T-helper 1 cell treated with Interleukin-12 subunit alpha and Interleukin-12 subunit beta and Interleukin-4 antibody, amounts not matched to agents 30 μg/mL and 1 μg/mL, for 36 hours (primary cell): Measurements from ENCODE around the gene HSBP1.

Experiments
- H3K27ac Mint-ChIP-seq: one replicate; pipeline ENCODE4 v1.8.0; 2021; ENCODE audit warnings: mild to moderate bottlenecking, mixed read lengths
- H3K27me3 Mint-ChIP-seq: one replicate; pipeline ENCODE4 v1.8.0; 2021; ENCODE audit warnings: low read depth, mixed read lengths
- H3K36me3 Mint-ChIP-seq: one replicate; pipeline ENCODE4 v1.8.0; 2021; ENCODE audit warnings: low read depth, mixed read lengths
- H3K4me1 Mint-ChIP-seq: one replicate; pipeline ENCODE4 v1.8.0; 2021; ENCODE audit warnings: low read depth, mixed read lengths
- H3K4me3 Mint-ChIP-seq: one replicate; pipeline ENCODE4 v1.8.0; 2021; ENCODE audit warnings: mild to moderate bottlenecking, moderate library complexity, mixed read lengths
- H3K9me3 Mint-ChIP-seq: one replicate; pipeline ENCODE4 v1.8.0; 2021; ENCODE audit warnings: mixed read lengths

HSBP1 gene

DNA sequence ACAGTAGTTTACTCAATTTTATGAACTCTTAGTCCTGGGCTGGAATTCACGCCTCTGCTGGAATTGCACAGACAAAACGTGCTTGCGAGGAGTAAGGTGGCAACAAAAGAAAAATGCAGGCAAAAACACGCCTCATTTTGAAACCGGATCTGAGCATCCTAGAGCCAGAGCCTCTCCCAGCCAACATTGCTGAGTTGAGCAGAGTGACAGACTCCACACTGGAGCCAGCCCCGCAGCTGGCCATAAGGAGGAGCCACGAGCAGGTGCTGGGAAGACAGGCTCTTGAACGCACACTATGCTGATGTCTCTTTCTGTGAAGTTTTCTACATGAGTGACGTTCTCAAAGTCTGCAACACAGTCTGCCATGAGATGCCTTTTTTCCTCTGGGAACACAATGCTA is 14.6 kb upstream of the HSBP1 start:
- H3K9me3 Mint-ChIP-seq, result no peaks in the 10 kb centered on the region
- H3K4me3 Mint-ChIP-seq, result no peak overlapping the region
- no peaks in the 10 kb centered on the region for H3K36me3 Mint-ChIP-seq
- peaks cover 4% of the 10 kb centered on the region for H3K4me1 Mint-ChIP-seq
- H3K27me3 Mint-ChIP-seq, result no peaks in the 10 kb centered on the region
- H3K27ac Mint-ChIP-seq, result no peak overlapping the region

- H3K36me3 Mint-ChIP-seq, result no peaks in the 10 kb centered on the region
- H3K27me3 Mint-ChIP-seq, result peaks cover 5% of the 10 kb centered on the region
- H3K9me3 Mint-ChIP-seq, result no peaks in the 10 kb centered on the region
- peaks cover 4% of the 10 kb centered on the region for H3K4me1 Mint-ChIP-seq
- no peak overlapping the region for H3K4me3 Mint-ChIP-seq
- H3K27ac Mint-ChIP-seq, result no peak overlapping the region
These were observed 12.8 kb upstream of the HSBP1 start for GRCh38 chr16:83794860-83795554.

DNA sequence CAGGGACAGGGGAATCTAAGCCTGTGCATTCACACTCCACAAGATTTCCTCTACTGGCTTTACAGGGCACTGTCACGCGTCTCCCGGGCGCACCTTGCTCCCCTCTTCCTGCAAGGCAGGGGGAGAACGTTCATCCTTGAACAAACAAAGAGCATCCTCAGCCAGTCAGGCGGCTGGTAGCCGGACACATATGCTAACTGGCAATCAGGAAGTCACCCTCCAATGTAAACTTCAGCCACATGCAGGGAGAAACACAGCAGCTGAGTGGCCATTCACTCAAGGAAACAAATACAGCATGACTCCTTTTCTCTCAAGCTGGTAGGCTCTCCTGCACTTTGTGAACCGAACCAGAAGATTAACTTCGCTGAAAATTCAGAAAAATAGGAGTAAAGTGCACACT is 10.8 kb upstream of the HSBP1 start:
- H3K4me1 Mint-ChIP-seq, result peaks cover 4% of the 10 kb centered on the region
- H3K36me3 Mint-ChIP-seq, result no peaks in the 10 kb centered on the region
- no peak overlapping the region for H3K27ac Mint-ChIP-seq
- H3K4me3 Mint-ChIP-seq, result no peak overlapping the region
- H3K27me3 Mint-ChIP-seq, result peaks cover 9% of the 10 kb centered on the region
- H3K9me3 Mint-ChIP-seq, result no peaks in the 10 kb centered on the region

GRCh38 chr16:83799336-83799735 is 8.4 kb upstream of the HSBP1 start:
- no peak overlapping the region for H3K27ac Mint-ChIP-seq
- peaks cover 9% of the 10 kb centered on the region for H3K27me3 Mint-ChIP-seq
- no peaks in the 10 kb centered on the region for H3K36me3 Mint-ChIP-seq
- no peaks in the 10 kb centered on the region for H3K9me3 Mint-ChIP-seq
- no peak overlapping the region for H3K4me3 Mint-ChIP-seq
- H3K4me1 Mint-ChIP-seq, result no peaks in the 10 kb centered on the region

DNA sequence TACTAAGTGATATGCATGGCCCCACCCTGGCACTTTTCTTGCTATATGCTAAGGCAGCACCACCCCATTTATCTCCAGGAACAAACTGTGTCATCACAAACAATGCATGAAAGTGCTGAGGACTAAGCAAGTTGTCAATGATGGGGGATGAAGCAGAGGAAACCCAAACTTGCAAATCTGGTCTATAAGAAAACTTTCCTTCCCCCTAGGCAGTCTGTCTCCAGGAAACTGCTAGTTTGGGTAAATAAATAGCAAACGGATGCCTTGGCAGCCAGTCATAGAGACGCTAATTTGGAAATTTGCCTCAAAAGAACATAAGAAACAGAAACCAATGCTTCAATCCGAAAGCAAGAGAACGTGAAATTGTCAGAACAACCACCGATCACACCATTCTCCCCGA is 5.6 kb upstream of the HSBP1 start:
- Mint-ChIP-seq H3K4me1 (peaks cover 3% of the 10 kb centered on the region), H3K9me3 (no peaks in the 10 kb centered on the region), H3K4me3 (no peak overlapping the region), H3K27me3 (peaks cover 9% of the 10 kb centered on the region), H3K27ac (no peak overlapping the region), H3K36me3 (no peaks in the 10 kb centered on the region)

GRCh38 chr16:83802554-83803205 is 5.1 kb upstream of the HSBP1 start:
- Mint-ChIP-seq H3K4me3 (no peak overlapping the region), H3K9me3 (no peaks in the 10 kb centered on the region), H3K27me3 (peaks cover 9% of the 10 kb centered on the region), H3K27ac (no peak overlapping the region), H3K4me1 (peaks cover 5% of the 10 kb centered on the region), H3K36me3 (no peaks in the 10 kb centered on the region)

DNA sequence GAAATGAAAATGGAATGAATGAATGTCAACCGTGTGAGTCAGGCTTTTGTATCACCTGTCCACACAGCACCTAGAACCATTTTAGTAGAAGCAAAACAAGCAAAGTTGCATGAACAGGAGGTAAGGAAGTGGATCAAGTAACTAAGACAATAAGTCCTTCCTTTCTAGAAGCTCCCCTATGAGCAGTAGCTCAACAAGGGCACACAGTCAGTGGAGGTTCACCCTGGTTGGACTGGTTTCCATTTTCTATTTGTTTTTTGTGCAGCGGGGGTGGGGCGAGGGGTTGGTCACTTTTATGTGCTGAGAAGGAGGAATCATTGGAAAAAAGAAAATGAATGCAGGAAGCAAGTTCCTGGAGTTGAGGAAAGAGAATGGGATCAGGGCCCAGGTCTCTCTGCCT is 4.0 kb upstream of the HSBP1 start:
- H3K4me1 Mint-ChIP-seq, result peaks cover 9% of the 10 kb centered on the region
- H3K36me3 Mint-ChIP-seq, result peaks cover 6% of the 10 kb centered on the region
- H3K27me3 Mint-ChIP-seq, result peaks cover 4% of the 10 kb centered on the region
- no peak overlapping the region for H3K4me3 Mint-ChIP-seq
- H3K9me3 Mint-ChIP-seq, result no peaks in the 10 kb centered on the region
- no peak overlapping the region for H3K27ac Mint-ChIP-seq

DNA sequence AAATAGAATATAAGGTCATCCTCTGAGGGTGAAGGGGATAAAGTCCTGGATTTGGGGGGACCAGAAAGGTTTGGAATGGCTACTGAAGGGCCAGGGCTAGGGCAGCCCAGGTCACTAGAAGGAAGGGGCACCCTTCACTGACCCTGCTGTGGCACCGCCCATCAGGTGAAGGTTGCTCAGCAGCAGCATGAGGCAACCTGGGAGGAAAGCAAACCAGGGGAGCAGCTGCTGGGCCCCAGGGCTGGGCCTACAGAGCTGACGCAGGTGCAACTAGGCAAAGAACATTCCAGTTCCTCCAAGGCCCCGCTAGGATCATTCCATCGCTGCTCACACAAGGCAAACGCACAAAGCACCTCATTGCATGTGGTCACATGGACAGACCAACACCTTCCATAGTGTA is 3.4 kb upstream of the HSBP1 start:
- H3K27ac Mint-ChIP-seq, result no peak overlapping the region
- H3K4me3 Mint-ChIP-seq, result no peak overlapping the region
- no peaks in the 10 kb centered on the region for H3K9me3 Mint-ChIP-seq
- peaks cover 4% of the 10 kb centered on the region for H3K27me3 Mint-ChIP-seq
- H3K36me3 Mint-ChIP-seq, result peaks cover 10% of the 10 kb centered on the region
- peaks cover 14% of the 10 kb centered on the region for H3K4me1 Mint-ChIP-seq

DNA sequence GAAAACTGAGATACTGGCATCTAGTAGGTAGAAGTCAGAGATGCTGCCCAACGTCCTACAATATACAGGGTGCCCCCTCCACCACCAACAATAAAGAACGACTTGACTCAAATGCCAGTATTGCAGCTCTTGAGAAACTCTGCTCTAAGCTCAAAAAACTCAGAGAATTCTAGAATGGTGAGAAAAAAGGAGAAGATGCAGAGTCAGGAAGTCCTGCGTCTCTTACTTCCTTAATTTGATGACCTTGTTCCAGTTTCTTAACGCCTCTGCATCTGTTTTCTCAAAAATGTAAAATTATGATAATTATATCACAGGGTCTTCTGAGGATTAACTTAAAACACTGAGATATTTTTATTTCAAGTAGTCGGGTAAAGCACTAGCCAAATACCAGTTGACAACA is 1.7 kb upstream of the HSBP1 start:
- no peak overlapping the region for H3K27ac Mint-ChIP-seq
- H3K4me1 Mint-ChIP-seq, result peaks cover 14% of the 10 kb centered on the region
- no peak overlapping the region for H3K4me3 Mint-ChIP-seq
- H3K9me3 Mint-ChIP-seq, result no peaks in the 10 kb centered on the region
- H3K27me3 Mint-ChIP-seq, result no peaks in the 10 kb centered on the region
- peaks cover 12% of the 10 kb centered on the region for H3K36me3 Mint-ChIP-seq

DNA sequence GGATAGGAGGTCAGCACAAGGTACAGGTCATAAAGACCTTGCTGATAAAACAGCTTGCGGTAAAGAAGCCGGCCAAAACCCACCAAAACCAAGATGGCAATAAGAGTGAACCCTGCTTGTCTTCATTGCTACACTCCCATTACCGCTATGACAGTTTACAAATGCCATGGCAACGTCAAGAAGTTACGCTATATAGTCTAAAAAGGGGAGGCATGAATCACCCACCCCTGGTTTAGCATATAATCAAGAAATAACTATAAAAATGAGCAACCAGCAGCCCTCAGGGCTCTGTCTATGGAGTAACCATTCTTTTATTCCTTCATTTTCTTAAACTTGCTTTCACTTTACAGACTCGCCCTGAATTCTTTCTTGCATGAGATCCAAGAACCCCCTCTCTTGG is 1.0 kb upstream of the HSBP1 start:
- H3K4me1 Mint-ChIP-seq, result peaks cover 14% of the 10 kb centered on the region
- H3K9me3 Mint-ChIP-seq, result no peaks in the 10 kb centered on the region
- H3K27ac Mint-ChIP-seq, result no peak overlapping the region
- peaks cover 17% of the 10 kb centered on the region for H3K36me3 Mint-ChIP-seq
- no peaks in the 10 kb centered on the region for H3K27me3 Mint-ChIP-seq
- H3K4me3 Mint-ChIP-seq, result no peak overlapping the region

- peak overlapping the region; percentile 94 for H3K4me3 Mint-ChIP-seq
- no peaks in the 10 kb centered on the region for H3K9me3 Mint-ChIP-seq
- H3K27me3 Mint-ChIP-seq, result no peaks in the 10 kb centered on the region
- peaks cover 14% of the 10 kb centered on the region for H3K4me1 Mint-ChIP-seq
- no peak overlapping the region for H3K27ac Mint-ChIP-seq
- peaks cover 17% of the 10 kb centered on the region for H3K36me3 Mint-ChIP-seq
These were observed 460 bp upstream of the HSBP1 start for GRCh38 chr16:83807327-83807709.

GRCh38 chr16:83808573-83809014 is 816 bp downstream of the HSBP1 start:
- Mint-ChIP-seq H3K27me3 (no peaks in the 10 kb centered on the region), H3K36me3 (peaks cover 18% of the 10 kb centered on the region), H3K4me1 (peaks cover 14% of the 10 kb centered on the region), H3K4me3 (peak overlapping the region; percentile 98), H3K27ac (peak overlapping the region; percentile 91), H3K9me3 (no peaks in the 10 kb centered on the region)

DNA sequence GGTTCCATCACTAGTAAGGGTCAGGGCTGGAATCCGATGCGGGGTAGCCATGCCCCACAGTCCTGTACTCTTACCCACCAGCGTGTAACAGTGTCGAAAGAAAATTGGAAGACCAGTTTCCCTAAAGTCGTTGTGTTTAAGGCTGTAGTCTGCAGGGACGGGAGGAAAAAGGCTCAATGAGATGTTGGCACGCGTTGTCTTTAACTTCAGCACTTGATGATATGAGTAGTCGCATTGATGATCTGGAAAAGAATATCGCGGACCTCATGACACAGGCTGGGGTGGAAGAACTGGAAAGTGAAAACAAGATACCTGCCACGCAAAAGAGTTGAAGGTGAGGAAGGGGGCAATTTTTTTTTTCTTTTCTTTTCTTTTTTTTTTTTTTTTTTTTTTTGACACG is 1.3 kb downstream of the HSBP1 start:
- H3K4me1 Mint-ChIP-seq, result peaks cover 14% of the 10 kb centered on the region
- H3K36me3 Mint-ChIP-seq, result peaks cover 18% of the 10 kb centered on the region
- no peaks in the 10 kb centered on the region for H3K9me3 Mint-ChIP-seq
- no peaks in the 10 kb centered on the region for H3K27me3 Mint-ChIP-seq
- H3K27ac Mint-ChIP-seq, result peak overlapping the region; percentile 26
- H3K4me3 Mint-ChIP-seq, result peak overlapping the region; percentile 98

DNA sequence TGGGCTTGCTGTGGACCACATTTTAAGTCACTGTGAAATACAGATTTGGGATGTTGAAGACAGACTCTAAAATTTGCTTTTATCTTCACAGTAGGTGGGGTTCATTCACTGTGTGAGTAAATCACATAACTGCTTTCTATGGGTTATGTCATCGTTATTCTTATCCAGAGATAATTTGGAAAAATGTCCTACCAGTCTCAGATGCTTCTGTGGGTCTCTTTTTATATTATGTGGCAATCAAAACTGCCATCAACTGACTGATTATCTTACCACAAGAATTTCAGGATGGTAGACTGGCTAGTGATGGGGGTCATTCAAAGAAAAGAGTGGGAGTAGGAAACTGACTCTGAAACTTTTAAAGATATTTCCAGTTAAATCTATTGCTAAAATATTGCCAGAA is 3.1 kb downstream of the HSBP1 start:
- Mint-ChIP-seq H3K36me3 (peaks cover 18% of the 10 kb centered on the region), H3K4me3 (no peak overlapping the region), H3K4me1 (peaks cover 14% of the 10 kb centered on the region), H3K27ac (no peak overlapping the region), H3K27me3 (no peaks in the 10 kb centered on the region), H3K9me3 (no peaks in the 10 kb centered on the region)

GRCh38 chr16:83813823-83814658 is 6.3 kb downstream of the HSBP1 start:
- peaks cover 10% of the 10 kb centered on the region for H3K36me3 Mint-ChIP-seq
- no peak overlapping the region for H3K4me3 Mint-ChIP-seq
- peaks cover 2% of the 10 kb centered on the region for H3K4me1 Mint-ChIP-seq
- no peaks in the 10 kb centered on the region for H3K9me3 Mint-ChIP-seq
- no peaks in the 10 kb centered on the region for H3K27me3 Mint-ChIP-seq
- H3K27ac Mint-ChIP-seq, result no peak overlapping the region
